PC-3 (cell line): ENCODE data around the gene CHI3L2. TPM values are rescaled to one million over a fixed set of nuclear protein-coding genes. Genes with fewer than 3 reads are reported as not detected.
A peak's percentile ranks its signal among the peaks of the same experiment; 100 is the strongest.

ENCODE experiments used
- ATAC-seq: fragments of 200-7000 bp; cut with Tn5 transposase; 2 replicates; pipeline ENCODE4 v1.9.1; 2020; ENCODE audit warnings: mild to moderate bottlenecking, moderate library complexity
- BruUV-seq: library from RNA; stranded (reverse); fragments of 400-500 nt; replicated peaks from 2 replicates; lab custom pipeline; 2021; lab: Mats Ljungman, UMichigan
- CTCF ChIA-PET: fragments of 300-600 bp; sonication (Branson Sonifier 250); formaldehyde crosslinking; loops from one replicate; lab custom pipeline; 2022; ENCODE audit warnings: antibody characterized with exemption; lab: Charles Lee
- POLR2A ChIA-PET: fragments of 300-600 bp; sonication (Branson Sonifier 250); formaldehyde crosslinking; loops from one replicate; lab custom pipeline; 2022; ENCODE audit warnings: antibody characterized with exemption; ENCODE audit not compliant: unreplicated experiment; lab: Charles Lee
- DNase-seq: peaks from one replicate; pipeline ENCODE4 v3.0.0-alpha.2; 2015
- H2AFZ ChIP-seq: fragments of 300-600 bp; sonication (generic); 2 replicates; pipeline ENCODE4 v1.6.0; 2016; ENCODE audit warnings: antibody characterized with exemption, low read length
- H3F3A ChIP-seq: fragments of 300-600 bp; sonication (generic); one replicate; pipeline ENCODE4 v1.6.0; 2017; ENCODE audit warnings: antibody characterized with exemption, low read length, control low read depth, mild to moderate bottlenecking; ENCODE audit not compliant: unreplicated experiment
- H3K27ac ChIP-seq: fragments of 300-600 bp; sonication (generic); 2 replicates; pipeline ENCODE4 v1.5.1; 2016; ENCODE audit warnings: mild to moderate bottlenecking, low read length
- H3K27me3 ChIP-seq: fragments of 300-600 bp; sonication (generic); 2 replicates; pipeline ENCODE4 v1.6.1; 2016; ENCODE audit warnings: low read length, mixed read lengths
- H3K36me3 ChIP-seq: fragments of 300-600 bp; sonication (generic); 2 replicates; pipeline ENCODE4 v1.6.1; 2016; ENCODE audit warnings: low read depth, mixed run types, low read length, mixed read lengths
- H3K4me1 ChIP-seq: fragments of 300-600 bp; sonication (generic); 2 replicates; pipeline ENCODE4 v1.5.1; 2016; ENCODE audit warnings: low read length; ENCODE audit not compliant: insufficient read depth
- H3K4me2 ChIP-seq: fragments of 300-600 bp; sonication (generic); 2 replicates; pipeline ENCODE4 v1.6.0; 2016; ENCODE audit warnings: low read length
- H3K4me3 ChIP-seq: fragments of 300-600 bp; sonication (generic); 2 replicates; pipeline ENCODE4 v1.5.1; 2016; ENCODE audit warnings: mild to moderate bottlenecking, low read length, mixed read lengths
- H3K79me2 ChIP-seq: fragments of 300-600 bp; sonication (generic); 2 replicates; pipeline ENCODE4 v1.6.1; 2017; ENCODE audit warnings: low read length, mixed read lengths
- H3K9ac ChIP-seq: fragments of 300-600 bp; sonication (generic); 2 replicates; pipeline ENCODE4 v1.6.0; 2016; ENCODE audit warnings: mild to moderate bottlenecking, low read length
- H3K9me2 ChIP-seq: fragments of 300-600 bp; sonication (generic); replicated peaks from 2 replicates; pipeline ENCODE4 v1.6.1; 2016; ENCODE audit warnings: mixed run types, low read length, mixed read lengths
- H3K9me3 ChIP-seq: fragments of 300-600 bp; sonication (generic); 2 replicates; pipeline ENCODE4 v1.6.1; 2016; ENCODE audit warnings: low read length, mixed read lengths
- H4K20me1 ChIP-seq: fragments of 300-600 bp; sonication (generic); 2 replicates; pipeline ENCODE4 v1.6.1; 2016; ENCODE audit warnings: low read length, mixed read lengths
- EZH2 ChIP-seq: fragments of 300-600 bp; sonication (generic); IDR thresholded peaks from one replicate; pipeline ENCODE4 v1.6.1; 2017; ENCODE audit warnings: antibody characterized with exemption, mild to moderate bottlenecking, low read length; ENCODE audit not compliant: unreplicated experiment
- EZH2phosphoT487 ChIP-seq: fragments of 300-600 bp; sonication (generic); IDR thresholded peaks from 2 replicates; pipeline ENCODE4 v1.6.1; 2018; ENCODE audit warnings: mild to moderate bottlenecking, antibody characterized with exemption, low read length, borderline replicate concordance
- intact Hi-C: fragments of 100-400 bp; cut with micrococcal nuclease; formaldehyde crosslinking; loops from 2 replicates; pipeline ENCODE4 v1.9.0; 2023
- total RNA-seq: library from RNA; depleted of rRNA; stranded (reverse); fragments of >200 nt; gene quantifications from 2 replicates; pipeline ENCODE4 v1.2.3, GENCODE V29; 2014
- TF ChIP-seq, protein P1 (sequence below): fragments of 300-600 bp; sonication (generic); conservative IDR thresholded peaks from 2 replicates; pipeline ENCODE4 v1.5.1; 2017; ENCODE audit warnings: antibody characterized with exemption, low read depth, mild to moderate bottlenecking, low read length

CHI3L2 gene
- total RNA-seq, 1 experiment from 2014 or later, result 0.55 TPM

DNA sequence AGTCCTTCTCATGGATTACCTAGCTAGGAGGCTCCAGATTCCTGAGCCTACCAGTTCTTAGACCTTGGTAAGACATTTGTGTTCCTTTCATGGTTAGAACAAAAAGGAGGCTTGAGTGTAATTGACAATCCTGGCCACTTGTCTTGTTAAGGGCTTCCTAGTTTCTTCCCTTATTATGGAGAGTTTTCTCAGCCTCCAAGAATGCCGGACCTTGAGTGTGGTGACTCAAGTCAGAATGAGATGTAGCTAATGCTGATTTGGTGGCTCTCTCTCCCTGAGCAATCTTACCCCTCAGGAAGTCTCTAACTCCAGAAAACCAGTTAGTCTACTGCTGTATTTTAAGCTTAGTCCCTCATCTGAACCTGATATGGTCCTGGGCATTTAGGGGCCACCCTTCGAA is 14.3 kb downstream of the CHI3L2 start:
- H3K79me2 ChIP-seq, result no peaks in the 10 kb centered on the region
- no peaks in the 10 kb centered on the region for H3K9me3 ChIP-seq
- H3K36me3 ChIP-seq, result no peaks in the 10 kb centered on the region
- ATAC-seq (no peak), DNase-seq (peak; percentile 10)
- ChIA-PET POLR2A (no interaction called here), CTCF (no interaction called here)
- H3K4me1 ChIP-seq, result peaks cover 9% of the 10 kb centered on the region
- no peak overlapping the region for H3K9ac ChIP-seq
- H3K4me3 ChIP-seq, result no peak overlapping the region
- H3K27me3 ChIP-seq, result no peaks in the 10 kb centered on the region
- H3K4me2 ChIP-seq, result no peak overlapping the region
- no peak overlapping the region for H3K27ac ChIP-seq
- no peaks in the 10 kb centered on the region for H3K9me2 ChIP-seq
- no TSS peak for BruUV-seq
- no peak for TF ChIP-seq EZH2phosphoT487
- no peak for TF ChIP-seq EZH2
- TF ChIP-seq, protein P1, sequence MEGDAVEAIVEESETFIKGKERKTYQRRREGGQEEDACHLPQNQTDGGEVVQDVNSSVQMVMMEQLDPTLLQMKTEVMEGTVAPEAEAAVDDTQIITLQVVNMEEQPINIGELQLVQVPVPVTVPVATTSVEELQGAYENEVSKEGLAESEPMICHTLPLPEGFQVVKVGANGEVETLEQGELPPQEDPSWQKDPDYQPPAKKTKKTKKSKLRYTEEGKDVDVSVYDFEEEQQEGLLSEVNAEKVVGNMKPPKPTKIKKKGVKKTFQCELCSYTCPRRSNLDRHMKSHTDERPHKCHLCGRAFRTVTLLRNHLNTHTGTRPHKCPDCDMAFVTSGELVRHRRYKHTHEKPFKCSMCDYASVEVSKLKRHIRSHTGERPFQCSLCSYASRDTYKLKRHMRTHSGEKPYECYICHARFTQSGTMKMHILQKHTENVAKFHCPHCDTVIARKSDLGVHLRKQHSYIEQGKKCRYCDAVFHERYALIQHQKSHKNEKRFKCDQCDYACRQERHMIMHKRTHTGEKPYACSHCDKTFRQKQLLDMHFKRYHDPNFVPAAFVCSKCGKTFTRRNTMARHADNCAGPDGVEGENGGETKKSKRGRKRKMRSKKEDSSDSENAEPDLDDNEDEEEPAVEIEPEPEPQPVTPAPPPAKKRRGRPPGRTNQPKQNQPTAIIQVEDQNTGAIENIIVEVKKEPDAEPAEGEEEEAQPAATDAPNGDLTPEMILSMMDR, result no peak
- H2AFZ ChIP-seq, result no peak overlapping the region
- no peaks in the 10 kb centered on the region for H4K20me1 ChIP-seq
- H3F3A ChIP-seq, result no peaks in the 10 kb centered on the region
- intact Hi-C loops, result no loop called here

- Histone ChIP-seq H3K27ac (no peak overlapping the region), H3K9me3 (no peaks in the 10 kb centered on the region), H3K4me3 (no peak overlapping the region), H3K9me2 (no peaks in the 10 kb centered on the region), H3K9ac (no peak overlapping the region), H3K27me3 (no peaks in the 10 kb centered on the region), H4K20me1 (no peaks in the 10 kb centered on the region), H3K36me3 (no peaks in the 10 kb centered on the region), H3K4me2 (no peak overlapping the region), H3K79me2 (no peaks in the 10 kb centered on the region), H3K4me1 (no peaks in the 10 kb centered on the region; the same call in 1 of the 2 replicates), H3F3A (no peaks in the 10 kb centered on the region), H2AFZ (no peak overlapping the region)
- TF ChIP-seq EZH2phosphoT487 (no peak), EZH2 (no peak)
- TF ChIP-seq, protein P1, result no peak
- CTCF ChIA-PET, result no interaction called here
- ATAC-seq, result no peak
- intact Hi-C loops, result no loop called here
- POLR2A ChIA-PET, result no interaction called here
- DNase-seq, result no peak
- no TSS peak for BruUV-seq
Observed at GRCh38 chr1:111242805-111243523, 15.5 kb downstream of the CHI3L2 start.

DNA sequence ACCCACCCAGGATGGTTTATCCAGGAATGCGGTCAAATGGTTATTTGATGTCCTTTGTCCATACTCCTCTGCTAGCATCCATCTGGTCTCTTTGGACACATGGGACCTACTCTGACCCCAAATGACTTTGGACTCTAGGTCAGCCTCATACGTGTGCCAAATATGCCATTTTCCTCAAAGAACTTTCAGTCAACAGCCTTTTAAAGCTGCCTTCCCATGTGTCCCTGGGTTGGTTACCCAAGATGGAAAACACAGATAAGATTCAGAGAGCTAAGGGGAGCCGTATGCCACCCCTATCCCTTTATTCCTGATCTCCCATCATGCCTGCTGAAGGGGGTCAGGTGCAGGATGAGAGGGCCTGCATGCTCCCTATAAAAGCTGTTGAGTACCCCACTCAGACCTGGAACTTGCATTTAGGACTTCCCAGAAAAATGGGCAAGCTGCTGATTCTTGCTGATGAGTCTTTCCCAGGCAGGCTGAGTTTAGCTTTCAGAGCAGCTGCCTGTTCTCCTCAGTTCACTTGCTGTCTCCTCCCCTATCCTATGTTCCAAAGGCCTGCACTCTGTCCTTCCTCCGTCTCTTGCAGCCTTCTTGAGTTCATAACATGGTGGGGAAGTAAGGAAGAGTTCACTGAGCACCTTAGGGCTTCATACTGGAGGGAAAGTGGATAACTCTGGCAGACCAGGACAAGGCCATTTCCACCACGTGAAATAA is 19.8 kb downstream of the CHI3L2 start:
- no peak overlapping the region for H3K9ac ChIP-seq
- H3K9me3 ChIP-seq, result no peaks in the 10 kb centered on the region
- no peaks in the 10 kb centered on the region for H3K4me1 ChIP-seq
- H2AFZ ChIP-seq, result no peak overlapping the region
- no peaks in the 10 kb centered on the region for H3K79me2 ChIP-seq
- no peaks in the 10 kb centered on the region for H4K20me1 ChIP-seq
- BruUV-seq, result no TSS peak
- CTCF ChIA-PET, result no interaction called here
- POLR2A ChIA-PET, result no interaction called here
- no peak overlapping the region for H3K4me3 ChIP-seq
- ATAC-seq (no peak), DNase-seq (no peak)
- no peaks in the 10 kb centered on the region for H3K9me2 ChIP-seq
- TF ChIP-seq EZH2, result no peak
- no peak for TF ChIP-seq EZH2phosphoT487
- TF ChIP-seq, protein P1, result no peak
- no peaks in the 10 kb centered on the region for H3K36me3 ChIP-seq
- H3K27ac ChIP-seq, result no peak overlapping the region
- peaks cover 11% of the 10 kb centered on the region; the same call in 1 of the 2 replicates for H3K27me3 ChIP-seq
- H3K4me2 ChIP-seq, result no peak overlapping the region
- intact Hi-C loops, result no loop called here
- H3F3A ChIP-seq, result no peaks in the 10 kb centered on the region
